Left colon (tissue), 2 donors: ENCODE results near the gene BCAT1. TPM values are rescaled to one million over a fixed set of nuclear protein-coding genes. Genes with fewer than 3 reads are reported as not detected.

Experiments
- ATAC-seq: fragments of 200-7000 bp; cut with Tn5 transposase; one replicate; pipeline ENCODE4 v1.9.1; 2020; ENCODE audit warnings: mild to moderate bottlenecking, moderate library complexity
- DNase-seq, 2 donors: peaks; one replicate each; pipeline ENCODE4 v3.0.0-alpha.2; 2020
- intact Hi-C, 2 donors: fragments of 100-400 bp; cut with DNase I in 1 of 2; cut with micrococcal nuclease in 1 of 2; formaldehyde crosslinking; loops; one replicate each; pipeline versions ENCODE4 v1.11.2 to v1.14.0; 2022; cut with DNase I, micrococcal nuclease
- total RNA-seq, 2 donors: library from RNA; stranded (reverse); fragmentation: NEBNext Ultra II Directional; extraction: Animal tissue kit (Norgen Biotek cat#: 25700); gene quantifications; one replicate each; pipeline ENCODE4 v1.2.1, GENCODE V29; 2021
- donor health status: DM: no; HTN: no; CAD: no.
- donor health status: DM: yes; HTN: yes; CAD: no.

The BCAT1 gene
- total RNA-seq, 2 donors from 2014 or later: 6.0 to 9.4 TPM

GRCh38 chr12:24764712-24765111 is 184.2 kb downstream of the BCAT1 start:
- intact Hi-C loops: no loop called here
- ATAC-seq: no peak
- DNase-seq: no peak

DNA sequence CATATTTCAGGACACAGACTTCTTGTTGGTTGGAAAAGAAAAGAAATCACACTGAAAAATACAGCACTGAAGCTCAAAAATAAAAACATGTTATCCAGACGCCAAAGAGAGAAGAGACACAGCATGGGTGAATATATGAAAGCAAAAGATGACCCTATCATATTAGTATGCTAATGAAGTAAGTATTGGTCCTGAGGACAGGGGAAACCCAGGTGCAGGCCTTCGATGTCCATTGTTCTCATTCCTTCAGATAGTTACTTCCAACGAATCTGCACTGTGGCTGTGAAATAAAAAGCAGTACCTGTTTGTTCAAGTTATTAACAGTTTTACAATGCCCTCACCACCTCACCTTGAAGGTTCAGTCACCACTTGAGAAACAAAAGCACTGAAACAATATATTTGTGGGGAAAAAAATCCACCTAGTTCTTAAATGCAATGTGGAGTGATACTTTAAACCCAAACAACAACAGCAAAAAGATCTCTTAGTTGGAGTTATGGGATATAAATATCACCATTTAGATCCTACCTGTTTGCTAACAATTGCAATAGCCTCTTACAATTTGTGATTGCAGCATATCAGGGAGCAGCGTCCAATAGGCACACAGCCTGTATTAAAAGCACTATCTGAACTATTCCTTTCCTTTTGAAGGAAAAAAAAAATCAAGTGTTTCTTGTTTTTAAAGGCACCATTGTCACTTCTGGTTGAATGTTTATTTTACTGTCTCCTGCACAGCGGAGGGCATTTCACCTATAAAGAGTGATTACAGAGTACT is 188.1 kb downstream of the BCAT1 start:
- intact Hi-C loops: no loop called here
- DNase-seq (no peak), ATAC-seq (no peak)

- no peak for DNase-seq
- no peak for ATAC-seq
Observed at GRCh38 chr12:24760162-24760561, 188.7 kb downstream of the BCAT1 start.

More at GRCh38 chr12:24760162-24760561, 188.7 kb downstream of the BCAT1 start:
- intact Hi-C loops: no loop called here

Other genes with a start within 250 kb of the BCAT1 start
- gene DNAI7, start 246.1 kb upstream of the BCAT1 start, total RNA-seq: under 1 TPM; 0.43 to 0.45 TPM
- gene ETFRF1, start 246.1 kb upstream of the BCAT1 start, total RNA-seq: 10 to 100 TPM; 11.0 to 13.6 TPM